Esophagus (tissue), 2 donors: ENCODE results near the gene PLCL1. TPM values are rescaled to one million over a fixed set of nuclear protein-coding genes. Genes with fewer than 3 reads are reported as not detected.

Experiments
- H3K27ac ChIP-seq, 2 donors: one replicate each; pipeline ENCODE4 v1.5.1; 2013; ENCODE audit warnings: low read depth in 2 of 2, mild to moderate bottlenecking in 2 of 2, inconsistent platforms in 1 of 2, low read length in 1 of 2, moderate library complexity in 1 of 2
- H3K27me3 ChIP-seq, 2 donors: one replicate each; pipeline ENCODE4 v1.6.1; 2013; ENCODE audit warnings: low read length in 2 of 2, control low read depth in 1 of 2, mild to moderate bottlenecking in 1 of 2; ENCODE audit not compliant: insufficient read depth in 2 of 2, control insufficient read depth in 1 of 2
- H3K36me3 ChIP-seq, 2 donors: one replicate each; pipeline ENCODE4 v1.6.1; 2013; ENCODE audit warnings: low read length in 1 of 2; ENCODE audit not compliant: control insufficient read depth in 2 of 2, insufficient read depth in 2 of 2
- H3K4me1 ChIP-seq, 2 donors: one replicate each; pipeline ENCODE4 v1.6.1; 2013; ENCODE audit warnings: low read length in 1 of 2; ENCODE audit not compliant: control insufficient read depth in 2 of 2, insufficient read depth in 2 of 2
- H3K4me3 ChIP-seq, 2 donors: one replicate each; pipeline ENCODE4 v1.5.1; 2013; ENCODE audit warnings: low read length in 2 of 2, mild to moderate bottlenecking in 2 of 2, low read depth in 1 of 2, moderate library complexity in 1 of 2
- H3K9me3 ChIP-seq, 2 donors: one replicate each; pipeline ENCODE4 v1.6.1; 2013; ENCODE audit warnings: mild to moderate bottlenecking in 2 of 2, low read depth in 1 of 2, low read length in 1 of 2, moderate library complexity in 1 of 2; ENCODE audit not compliant: control insufficient read depth in 2 of 2, insufficient read depth in 1 of 2
- WGBS, 2 donors: extraction: QIAGEN DNeasy Blood & Tissue Kit; methylation state at CpG; one replicate each; pipeline ENCODE4 v1.1.7; 2013; 5-methylcytosine and 5-hydroxymethylcytosine counted together
- polyA plus RNA-seq, 2 donors: library from polyadenylated mRNA; stranded (reverse); fragments of 200-250 nt; gene quantifications; one replicate each; pipeline ENCODE4 v1.2.3, GENCODE V29; 2013
- donor health status: healthy with polysubstance abuse.
- donor health status: Bipolar disorder and iron deficiency.

Gene PLCL1
- polyA plus RNA-seq, 2 donors: 0.20 to 0.59 TPM

DNA sequence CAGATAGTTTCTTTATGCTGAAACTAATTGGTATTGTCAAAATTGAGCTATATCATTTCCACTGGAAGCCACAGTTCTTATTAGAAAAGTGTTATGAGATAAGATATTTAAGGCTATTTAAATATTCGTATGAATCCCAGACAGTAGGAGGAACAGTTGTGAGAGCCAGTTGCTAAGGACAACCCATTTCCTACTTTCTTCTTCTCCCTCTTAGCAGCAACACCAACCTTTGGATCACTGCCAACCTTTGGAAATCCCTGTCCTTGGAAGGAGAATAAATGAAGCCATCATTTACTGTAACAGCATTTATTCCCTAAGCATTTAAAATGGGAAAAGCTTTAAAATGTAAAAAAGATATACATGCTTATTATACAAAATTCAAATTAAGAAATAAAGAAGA lies 85.8 kb downstream of the PLCL1 start:
- 52 to 63% methylated on average over 1 of the region's 1 CpG for WGBS, 2 donors
- no peak overlapping the region for H3K27ac ChIP-seq

DNA sequence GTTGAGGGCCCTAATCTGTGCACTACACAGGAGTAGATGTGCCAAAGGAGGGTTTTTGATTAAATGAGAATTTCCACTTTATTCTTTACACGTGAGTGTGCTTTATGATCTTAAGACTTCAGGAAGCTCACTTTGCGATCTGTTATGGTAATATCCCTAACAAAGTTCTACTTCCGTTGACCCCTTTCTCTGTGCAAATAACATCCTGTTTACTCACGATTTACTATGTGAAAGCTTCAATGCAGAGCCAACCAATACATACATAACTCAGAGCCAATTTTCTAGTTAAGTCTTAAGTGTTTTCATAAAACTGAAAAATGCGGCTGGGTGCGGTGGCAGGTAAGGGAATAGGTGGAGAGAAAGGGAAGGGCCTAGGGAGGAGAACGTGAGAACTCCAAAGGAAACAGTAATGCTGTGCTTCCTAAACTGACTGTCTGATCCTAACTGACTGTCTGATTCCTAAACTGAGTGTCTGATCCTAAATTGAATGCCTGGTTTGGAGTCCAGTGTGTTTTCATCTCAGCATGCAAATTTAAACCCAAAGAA lies 87.6 kb downstream of the PLCL1 start:
- Histone ChIP-seq H3K4me3 (no peak overlapping the region), H3K36me3 (no peaks in the 10 kb centered on the region), H3K9me3 (no peaks in the 10 kb centered on the region), H3K4me1 (no peaks in the 10 kb centered on the region), H3K27me3 (no peaks in the 10 kb centered on the region), H3K27ac (no peak overlapping the region)
- 63 to 64% methylated on average over 7 of the region's 7 CpGs for WGBS, 2 donors

More for the DNA sequence above, 85.8 kb downstream of the PLCL1 start:
- Histone ChIP-seq H3K4me3 (no peak overlapping the region), H3K36me3 (no peaks in the 10 kb centered on the region), H3K9me3 (no peaks in the 10 kb centered on the region), H3K27me3 (no peaks in the 10 kb centered on the region), H3K4me1 (no peaks in the 10 kb centered on the region)

DNA sequence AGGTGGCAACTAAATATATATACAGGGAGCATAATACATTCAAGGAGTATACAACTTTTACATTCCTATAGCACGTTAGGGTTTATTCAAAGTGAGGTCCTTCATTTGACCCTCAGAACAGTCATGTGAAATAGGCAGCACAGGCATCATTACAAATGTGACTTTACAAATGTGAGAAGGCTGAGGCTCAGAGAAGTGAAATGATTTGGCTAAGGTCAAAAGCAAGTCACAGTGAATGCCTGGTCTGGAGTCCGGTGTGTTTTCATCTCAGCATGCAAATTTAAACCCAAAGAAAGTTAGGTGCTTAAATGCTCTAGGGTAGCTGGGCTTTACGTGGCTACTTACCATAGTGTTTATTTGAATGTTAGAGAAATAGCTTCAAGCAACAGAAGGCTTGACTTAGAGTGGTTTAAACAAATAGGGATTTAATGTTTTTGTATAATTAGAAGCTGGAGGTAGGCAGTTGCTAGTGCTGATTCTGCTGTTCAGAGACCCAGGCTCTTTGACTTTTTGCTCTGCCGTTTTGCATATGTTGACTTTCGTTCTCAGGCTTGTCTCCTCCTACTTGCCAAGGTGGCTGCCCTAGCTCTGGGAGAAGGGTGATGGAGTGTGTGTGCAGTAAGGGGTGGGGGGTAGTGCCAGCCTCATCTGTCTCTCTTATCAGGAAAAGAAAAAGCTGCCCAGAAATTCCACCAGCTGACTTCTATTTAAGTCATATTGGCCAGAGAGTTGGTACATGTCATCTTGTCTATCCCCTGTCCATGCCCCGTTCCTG lies 89.2 kb downstream of the PLCL1 start:
- H3K27me3 ChIP-seq: no peaks in the 10 kb centered on the region
- H3K27ac ChIP-seq: no peak overlapping the region
- 62 to 63% methylated on average over 6 of the region's 6 CpGs for WGBS, 2 donors
- H3K9me3 ChIP-seq: no peaks in the 10 kb centered on the region
- H3K4me3 ChIP-seq: no peak overlapping the region
- H3K4me1 ChIP-seq: no peaks in the 10 kb centered on the region
- no peaks in the 10 kb centered on the region for H3K36me3 ChIP-seq

DNA sequence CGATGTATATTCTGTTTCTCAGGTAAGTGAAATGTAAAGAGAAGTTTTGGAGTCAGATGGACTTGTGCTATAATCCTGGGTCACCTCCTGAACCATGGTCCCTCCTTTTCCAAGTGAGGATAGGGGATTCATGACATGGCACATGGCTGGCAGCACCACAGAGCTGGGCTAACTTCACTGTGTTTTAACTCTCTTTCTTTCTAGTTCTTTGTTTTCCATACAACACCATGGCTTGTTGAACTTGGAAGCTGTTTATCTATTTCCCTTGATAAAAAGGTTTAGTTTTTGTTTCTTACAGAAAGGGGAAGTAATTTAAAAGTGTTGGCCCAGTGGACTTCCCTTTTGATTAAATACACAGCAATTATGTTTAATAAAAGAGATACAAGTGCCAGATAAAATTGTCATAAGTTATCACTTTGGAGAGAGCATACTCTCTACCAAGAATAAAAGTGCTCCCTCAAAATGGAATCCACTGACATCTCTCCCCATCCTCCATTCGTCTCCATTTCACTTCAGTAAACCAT lies 90.4 kb downstream of the PLCL1 start:
- no peaks in the 10 kb centered on the region for H3K27me3 ChIP-seq
- no peaks in the 10 kb centered on the region for H3K4me1 ChIP-seq
- no peaks in the 10 kb centered on the region for H3K36me3 ChIP-seq
- no peak overlapping the region for H3K4me3 ChIP-seq
- H3K27ac ChIP-seq: no peak overlapping the region
- 32 to 35% methylated on average over 2 of the region's 2 CpGs for WGBS, 2 donors
- no peaks in the 10 kb centered on the region for H3K9me3 ChIP-seq

DNA sequence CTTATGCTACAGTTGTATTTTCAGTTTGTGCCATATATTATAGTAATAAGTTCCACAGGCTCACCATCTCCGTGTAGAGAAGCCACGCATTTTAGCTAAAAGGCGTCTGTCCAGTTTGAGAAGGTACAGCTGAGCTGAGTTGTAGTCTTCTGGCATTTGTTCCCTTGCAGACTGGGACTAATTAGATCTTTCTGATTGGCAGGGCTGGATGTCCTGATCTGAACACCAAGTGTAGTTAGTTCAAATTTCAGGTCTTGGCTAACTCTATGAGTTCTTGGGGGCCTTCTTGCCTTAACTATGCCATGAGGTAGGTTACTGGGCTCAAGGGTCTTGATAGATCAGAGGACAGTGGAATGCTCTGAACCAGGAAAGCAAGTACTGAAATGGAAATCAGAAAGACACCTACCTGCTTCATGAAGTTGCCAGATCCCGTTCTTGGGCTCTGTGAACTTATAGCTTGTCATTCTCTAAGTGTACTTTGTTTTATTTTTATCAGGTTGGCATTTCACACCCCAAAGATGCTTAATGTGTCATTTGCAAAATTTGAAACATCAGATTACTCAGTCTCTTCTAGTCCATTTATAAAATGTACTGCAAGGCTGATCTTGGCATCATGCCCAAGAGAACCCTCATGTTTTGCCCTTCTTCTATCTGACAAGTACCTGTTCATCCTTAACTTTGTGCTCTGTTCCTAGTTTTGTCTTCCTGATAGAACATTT lies 93.7 kb downstream of the PLCL1 start:
- 90% methylated on average over 4 of the region's 4 CpGs for WGBS, 2 donors
- Histone ChIP-seq H3K36me3 (no peaks in the 10 kb centered on the region), H3K4me3 (no peak overlapping the region), H3K4me1 (no peaks in the 10 kb centered on the region), H3K27ac (no peak overlapping the region), H3K9me3 (no peaks in the 10 kb centered on the region), H3K27me3 (no peaks in the 10 kb centered on the region)

DNA sequence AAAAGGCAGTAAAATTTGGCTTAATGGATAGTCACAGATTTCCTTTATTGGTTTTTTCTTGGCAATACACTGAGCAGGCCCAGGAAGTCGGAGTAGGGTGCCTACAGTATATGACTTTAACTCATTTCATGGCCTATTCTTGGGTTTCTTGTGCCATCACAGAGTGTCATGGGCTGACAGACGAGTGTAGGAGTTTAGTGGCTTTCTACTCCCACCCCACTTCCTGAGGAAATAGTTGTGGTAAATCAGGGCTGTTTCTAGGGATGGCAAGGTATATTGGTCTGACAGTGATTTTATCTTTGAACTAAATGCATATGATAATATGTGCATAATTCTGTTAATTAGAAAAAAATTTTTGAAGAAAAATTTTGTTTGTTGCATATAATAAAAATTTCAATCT lies 100.1 kb downstream of the PLCL1 start:
- 58 to 61% methylated on average over 2 of the region's 2 CpGs for WGBS, 2 donors
- no peak overlapping the region for H3K27ac ChIP-seq
- H3K9me3 ChIP-seq: no peaks in the 10 kb centered on the region
- H3K4me1 ChIP-seq: no peaks in the 10 kb centered on the region
- no peak overlapping the region for H3K4me3 ChIP-seq
- no peaks in the 10 kb centered on the region for H3K36me3 ChIP-seq
- H3K27me3 ChIP-seq: no peaks in the 10 kb centered on the region

DNA sequence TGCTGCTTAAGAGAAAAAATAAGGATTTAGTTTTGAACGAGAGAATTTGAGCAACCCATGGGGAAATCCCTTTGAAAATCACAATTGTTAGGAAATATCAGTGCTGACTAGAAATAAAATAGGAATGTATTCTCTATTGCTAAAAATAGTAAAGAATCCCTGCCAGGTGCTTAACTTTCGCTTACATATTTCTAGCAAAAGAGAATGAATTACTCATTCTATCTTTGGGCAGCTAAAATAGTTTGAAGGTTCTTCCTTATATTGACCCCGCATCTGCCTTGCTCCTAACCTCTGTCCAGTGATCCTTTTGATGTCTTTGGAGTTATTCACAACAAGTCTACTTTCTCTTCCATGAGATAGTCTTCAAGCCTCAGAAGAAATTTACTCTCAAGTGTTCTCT lies 103.8 kb downstream of the PLCL1 start:
- H3K36me3 ChIP-seq: no peaks in the 10 kb centered on the region
- H3K27me3 ChIP-seq: no peaks in the 10 kb centered on the region
- H3K4me1 ChIP-seq: no peaks in the 10 kb centered on the region
- H3K27ac ChIP-seq: no peak overlapping the region
- WGBS, 2 donors: 71 to 77% methylated on average over 3 of the region's 3 CpGs
- H3K4me3 ChIP-seq: no peak overlapping the region
- H3K9me3 ChIP-seq: no peaks in the 10 kb centered on the region

DNA sequence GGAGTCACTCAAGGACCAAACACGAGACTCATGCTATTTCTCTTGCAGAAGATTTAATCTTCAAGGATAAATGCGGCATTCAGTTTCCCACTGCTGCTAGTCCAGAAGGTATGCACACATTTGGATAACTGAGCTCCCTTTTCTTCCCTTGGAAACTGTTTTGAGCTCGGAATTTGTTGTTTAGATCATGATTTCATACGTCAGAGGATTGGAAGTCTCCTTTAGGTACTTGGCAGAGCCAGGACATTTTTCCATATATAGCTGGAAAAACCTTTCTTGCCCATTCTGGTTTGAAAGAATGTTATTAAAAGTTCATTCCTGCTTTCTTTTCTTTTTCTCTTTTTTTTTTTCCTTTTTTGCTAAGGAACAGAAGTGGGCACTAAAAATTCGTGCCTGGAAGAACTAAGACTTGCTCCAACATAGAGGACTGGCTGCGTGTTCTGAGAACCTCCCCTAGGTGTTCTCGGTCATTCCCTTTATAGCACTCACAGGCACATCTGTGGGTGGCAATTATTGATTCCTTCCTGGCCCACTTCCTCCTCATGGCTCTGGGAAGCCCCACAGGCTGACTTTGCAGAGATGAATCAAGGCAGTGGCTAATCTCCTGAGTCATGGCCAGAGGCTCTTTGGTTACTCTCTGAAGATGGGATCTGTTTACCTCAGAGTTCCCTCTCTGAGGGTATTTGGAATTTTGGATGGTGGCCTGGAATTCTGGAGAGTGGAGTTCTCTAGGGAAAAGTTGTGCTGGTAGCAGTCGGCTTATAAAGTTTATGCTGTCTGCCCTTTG lies 104.8 kb downstream of the PLCL1 start:
- WGBS, 2 donors: 55 to 59% methylated on average over 8 of the region's 8 CpGs
- Histone ChIP-seq H3K27ac (no peak overlapping the region), H3K9me3 (no peaks in the 10 kb centered on the region), H3K4me1 (no peaks in the 10 kb centered on the region), H3K36me3 (no peaks in the 10 kb centered on the region), H3K27me3 (no peaks in the 10 kb centered on the region), H3K4me3 (no peak overlapping the region)

DNA sequence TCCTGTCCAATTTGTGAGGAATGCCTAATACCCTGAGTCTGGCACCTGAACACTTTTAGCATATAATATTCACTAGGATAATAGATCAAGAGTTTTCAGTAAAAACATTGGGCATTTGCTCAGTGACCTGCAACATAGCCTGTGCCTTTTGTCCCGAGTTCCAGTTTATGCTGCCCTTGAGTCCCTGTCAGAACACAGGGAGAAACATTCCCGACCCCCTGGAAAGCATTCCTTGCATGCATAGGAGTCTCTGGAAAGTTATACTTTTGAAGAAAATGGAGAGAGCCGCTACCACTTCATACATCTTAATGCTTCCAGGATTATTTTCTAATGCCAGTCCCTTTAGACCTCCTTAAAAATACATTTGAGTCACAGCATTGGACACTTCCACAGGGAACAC lies 107.3 kb downstream of the PLCL1 start:
- no peaks in the 10 kb centered on the region for H3K9me3 ChIP-seq
- no peak overlapping the region for H3K27ac ChIP-seq
- no peaks in the 10 kb centered on the region for H3K36me3 ChIP-seq
- 72 to 79% methylated on average over 3 of the region's 3 CpGs for WGBS, 2 donors
- no peaks in the 10 kb centered on the region for H3K4me1 ChIP-seq
- H3K27me3 ChIP-seq: no peaks in the 10 kb centered on the region
- no peak overlapping the region for H3K4me3 ChIP-seq
